NCI-H526 (cell line): ENCODE measurements around the gene APBA1.
"Not testable (repeated sequence)": the region's sequence is repeated elsewhere in the genome, so short reads cannot be mapped to it uniquely, and the experiment has no call there.

Experiments used
- DNase-seq, 2 experiments: peaks; one replicate each; lab custom pipeline; 2025; lab: John Stamatoyannopoulos, UW

The APBA1 gene

DNA sequence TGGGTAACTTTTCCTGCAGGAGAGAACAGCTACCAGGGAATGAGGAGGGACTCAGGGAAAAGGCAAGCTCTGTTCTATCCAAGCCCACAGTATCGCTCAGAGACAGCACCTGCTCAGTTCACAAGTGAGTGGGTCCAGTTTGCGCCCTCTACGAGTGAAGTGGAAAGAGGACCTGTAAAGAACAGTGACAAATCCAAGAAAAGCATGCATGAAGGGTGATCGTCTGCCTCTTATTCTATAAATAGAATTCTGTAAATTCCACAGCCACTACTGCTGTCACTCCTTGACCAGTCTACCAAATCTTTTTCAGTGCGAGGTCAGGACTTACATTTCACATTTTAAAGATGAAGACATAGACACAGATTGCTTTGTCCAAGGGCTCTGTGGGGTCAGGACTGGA is 229.7 kb downstream of the APBA1 start:
- no peak for DNase-seq

DNA sequence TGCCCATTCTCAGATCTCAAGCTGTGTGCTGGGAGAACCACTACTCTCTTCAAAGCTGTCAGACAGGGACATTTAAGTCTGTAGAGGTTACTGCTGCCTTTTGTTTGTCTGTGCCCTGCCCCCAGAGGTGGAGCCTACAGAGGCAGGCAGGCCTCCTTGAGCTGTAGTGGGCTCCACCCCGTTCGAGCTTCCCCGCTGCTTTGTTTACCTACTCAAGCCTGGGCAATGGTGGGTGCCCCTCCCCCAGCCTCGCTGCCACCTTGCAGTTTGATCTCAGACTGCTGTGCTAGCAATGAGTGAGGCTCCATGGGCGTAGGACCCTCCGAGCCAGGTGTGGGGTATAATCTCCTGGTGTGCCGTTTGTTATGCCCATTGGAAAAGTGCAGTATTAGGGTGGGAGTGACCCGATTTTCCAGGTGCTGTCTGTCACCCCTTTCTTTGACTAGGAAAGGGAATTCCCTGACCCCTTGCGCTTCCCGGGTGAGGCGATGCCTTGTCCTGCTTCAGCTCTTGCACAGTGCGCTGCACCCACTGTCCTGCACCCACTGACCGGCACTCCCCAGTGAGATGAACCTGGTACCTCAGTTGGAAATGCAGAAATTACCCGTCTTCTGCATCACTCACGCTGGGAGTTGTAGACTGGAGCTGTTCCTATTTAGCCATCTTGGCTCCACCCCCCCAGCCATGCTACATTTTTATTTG is 231.8 kb downstream of the APBA1 start:
- peak in 1 of 2 experiments; percentile 28 for DNase-seq

- not testable (repeated sequence) for DNase-seq
Observed at GRCh38 chr9:69439654-69440053, 232.5 kb downstream of the APBA1 start.

DNA sequence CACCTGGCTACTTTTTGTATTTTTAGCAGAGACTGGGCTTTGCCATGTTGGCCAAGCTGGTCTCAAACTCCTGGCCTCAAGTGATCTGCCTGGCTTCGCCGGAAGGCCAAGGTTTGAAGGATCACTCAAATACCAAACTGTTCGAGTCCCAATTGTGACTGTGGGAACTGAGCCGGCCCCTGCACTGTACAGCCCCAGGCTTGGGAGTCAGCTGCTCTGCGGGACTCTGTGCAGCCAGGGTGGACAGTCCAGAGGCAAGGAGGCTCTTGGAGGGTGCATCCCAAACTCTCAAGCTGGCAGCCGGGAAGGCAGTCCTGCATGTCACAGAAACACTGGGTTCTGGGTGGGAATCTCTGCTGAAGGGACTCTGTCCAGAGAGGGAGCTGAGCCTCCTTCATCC is 238.2 kb downstream of the APBA1 start:
- DNase-seq = no peak

- DNase-seq = peak in 1 of 2 experiments; percentile 1
Observed at GRCh38 chr9:69433392-69433791, 238.8 kb downstream of the APBA1 start.

DNA sequence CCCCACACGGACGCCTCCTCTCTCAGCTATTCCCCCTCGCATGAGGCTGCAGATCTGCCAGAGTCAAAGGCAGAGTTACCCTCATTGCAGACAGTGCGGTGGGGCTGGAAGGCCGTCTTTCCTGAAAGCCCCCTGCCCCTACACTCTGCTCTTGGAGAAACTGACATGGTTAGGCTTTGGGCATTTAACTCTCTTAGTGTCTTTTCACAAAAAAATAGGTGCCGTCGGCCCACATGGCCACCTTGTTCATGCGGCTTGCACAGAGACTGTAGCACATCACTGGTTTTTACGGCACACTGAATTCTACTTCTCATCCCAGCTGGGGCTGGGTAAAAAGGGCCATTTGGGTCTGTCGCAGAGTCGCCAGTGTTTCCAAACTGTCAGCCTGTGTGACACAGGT is 239.5 kb downstream of the APBA1 start:
- no peak for DNase-seq

GRCh38 chr9:69431777-69432176 is 240.4 kb downstream of the APBA1 start:
- DNase-seq = no peak

- DNase-seq = no peak
Observed at GRCh38 chr9:69431203-69431602, 241.0 kb downstream of the APBA1 start.

- peak in 1 of 2 experiments; percentile 34 for DNase-seq
Observed at GRCh38 chr9:69430206-69430605, 242.0 kb downstream of the APBA1 start.

GRCh38 chr9:69429281-69429680 is 242.9 kb downstream of the APBA1 start:
- no peak for DNase-seq

- DNase-seq = no peak
Observed at GRCh38 chr9:69428017-69428785, 244.0 kb downstream of the APBA1 start.

- DNase-seq = no peak
Observed at GRCh38 chr9:69427286-69427685, 244.9 kb downstream of the APBA1 start.

DNA sequence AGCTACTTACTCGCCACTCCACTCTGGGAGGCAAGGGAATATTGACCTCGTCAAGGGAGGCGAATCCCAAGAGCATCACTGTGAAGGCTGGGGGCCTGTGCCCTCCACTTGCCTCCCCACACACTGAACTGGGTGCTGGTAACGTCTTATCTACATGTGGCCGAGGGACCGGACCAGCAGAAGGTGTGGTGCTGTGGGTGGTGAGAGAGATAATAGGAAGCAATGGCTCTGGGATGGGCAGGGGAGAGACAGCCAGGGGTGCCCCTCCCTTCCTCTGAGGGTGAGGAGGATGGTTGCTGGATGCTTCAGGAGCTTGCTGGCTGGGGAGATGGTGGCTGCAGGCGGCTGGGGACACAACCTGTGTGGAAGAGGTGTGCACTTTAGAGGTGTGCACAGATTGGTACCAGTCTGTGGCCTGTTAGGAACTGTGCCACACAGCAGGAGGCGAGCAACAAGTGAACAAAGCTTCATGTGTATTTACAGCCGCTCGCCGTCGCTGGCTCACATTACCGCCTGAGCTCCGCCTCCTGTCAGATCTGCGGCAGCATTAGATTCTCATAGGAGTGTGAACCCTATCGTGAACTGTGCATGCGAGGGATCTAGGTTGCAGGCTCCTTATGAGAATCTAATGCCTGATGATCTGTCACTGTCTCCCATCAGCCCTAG is 246.9 kb downstream of the APBA1 start:
- no peak for DNase-seq

DNA sequence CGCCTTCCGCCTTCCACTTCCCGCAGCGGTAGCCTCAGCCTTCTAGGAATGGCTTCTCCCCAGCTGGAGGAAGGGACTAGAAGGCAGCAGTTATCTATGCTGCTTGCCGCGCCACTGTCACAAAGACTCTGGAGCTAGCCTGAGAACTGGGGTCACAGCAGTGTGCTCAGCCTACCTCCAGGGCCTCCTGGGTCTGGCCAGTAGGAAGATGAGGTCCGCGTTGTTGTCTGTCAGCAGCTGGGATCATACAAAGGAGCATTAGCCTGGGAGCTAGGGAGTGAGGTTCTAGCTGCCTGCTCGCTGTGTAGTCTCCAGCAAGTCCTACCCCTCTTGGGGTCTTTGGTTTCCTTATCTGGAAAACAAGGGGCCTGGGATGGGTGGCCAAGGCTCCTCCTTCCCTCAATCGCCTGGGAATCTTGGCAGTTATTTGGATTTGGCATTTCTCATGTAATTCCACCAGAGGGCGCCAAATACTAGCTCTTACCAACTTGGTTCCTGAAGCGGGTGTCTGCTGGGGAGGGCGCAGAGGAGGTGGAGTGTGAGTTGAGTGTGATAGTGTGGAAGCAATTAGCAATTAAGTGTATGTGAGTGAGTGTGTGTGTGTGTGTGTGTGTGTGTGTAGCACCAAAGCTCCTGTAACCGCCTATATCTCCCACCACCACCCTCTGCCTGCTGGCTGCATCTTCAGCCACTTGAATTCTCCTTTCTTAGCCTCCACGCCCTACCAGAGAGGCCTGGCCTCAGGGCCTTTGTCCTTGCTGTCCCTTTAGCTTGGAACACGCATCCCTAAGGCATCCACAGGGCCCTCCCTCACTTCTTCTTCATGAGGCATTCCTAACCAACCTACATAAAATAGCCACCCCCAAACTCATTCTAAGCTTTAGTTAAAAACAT is 250.0 kb downstream of the APBA1 start:
- peak in 1 of 2 experiments; percentile 57 for DNase-seq

DNA sequence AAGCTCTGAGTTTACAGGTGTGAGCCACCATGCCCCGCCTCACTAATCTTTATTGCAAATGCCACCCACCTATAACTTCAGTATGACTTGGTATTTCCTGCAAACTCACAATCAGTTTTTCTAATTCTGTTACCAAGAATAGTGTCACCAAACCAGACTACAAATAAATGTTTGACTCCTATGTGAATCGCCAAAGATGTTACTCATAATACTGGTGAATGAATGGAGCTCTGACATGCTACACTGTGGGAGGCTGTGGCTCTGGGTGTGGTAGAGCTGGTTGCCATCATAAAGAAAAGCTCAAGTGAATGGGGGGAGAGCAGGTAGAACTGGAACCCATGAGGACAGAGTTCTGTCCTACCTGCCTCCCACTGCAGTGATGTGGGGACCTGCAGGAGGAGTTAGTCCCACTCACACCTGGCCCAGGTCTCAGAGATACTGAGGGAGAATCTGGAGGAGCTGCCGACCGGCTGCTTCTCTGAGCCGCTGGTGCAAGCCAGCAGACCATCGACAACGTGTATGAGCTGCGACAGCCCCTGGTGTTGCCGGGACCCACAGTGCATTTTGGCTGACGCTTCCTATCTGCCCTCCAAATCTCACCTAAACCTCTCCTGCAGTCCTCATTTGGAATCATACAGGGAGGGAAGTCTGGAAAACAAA is 251.4 kb downstream of the APBA1 start:
- DNase-seq = no peak

GRCh38 chr9:69412741-69413150 is 259.4 kb downstream of the APBA1 start:
- DNase-seq = peak; percentile 38 to 60

DNA sequence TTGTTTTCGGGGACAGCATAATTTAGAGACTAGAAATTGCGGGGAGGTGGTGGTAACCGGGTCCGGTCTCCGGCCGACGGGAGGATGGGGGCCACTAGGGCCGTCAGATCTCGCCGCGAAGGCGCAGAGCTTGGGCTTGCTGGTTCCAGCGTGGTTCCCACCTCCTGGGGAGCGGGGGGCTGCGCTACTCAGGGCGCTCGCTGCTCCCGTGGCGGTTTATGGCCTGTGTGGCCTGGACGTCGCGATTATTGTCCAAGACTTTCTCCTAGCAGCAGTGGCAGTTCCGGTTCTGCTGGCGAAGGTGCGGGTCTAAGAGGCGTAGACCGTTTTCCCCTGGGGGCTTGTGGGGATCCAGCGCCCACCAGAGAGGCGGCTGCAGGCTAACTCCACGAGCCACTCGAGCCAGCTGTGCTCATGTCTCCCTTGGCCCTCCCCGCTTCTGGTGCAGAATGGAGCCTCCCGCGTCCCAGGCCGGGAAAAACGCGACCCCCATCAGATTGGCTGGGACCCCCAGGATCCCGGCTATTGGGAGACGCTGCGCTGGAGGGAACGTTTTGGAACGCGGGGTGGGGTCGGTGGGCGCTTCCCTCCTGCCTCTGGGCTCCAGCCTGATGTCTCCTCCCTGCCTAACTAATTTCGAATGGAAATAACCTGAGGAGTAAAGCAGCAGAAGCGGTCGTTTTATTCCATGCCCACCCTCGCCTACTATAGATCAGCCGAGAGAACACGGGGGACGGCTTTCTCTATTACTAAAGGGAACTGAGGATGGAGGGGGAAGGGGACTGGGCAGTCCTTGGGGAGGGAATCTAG is 260.0 kb downstream of the APBA1 start:
- DNase-seq = no peak

- no peak for DNase-seq
Observed at GRCh38 chr9:69411246-69411645, 260.9 kb downstream of the APBA1 start.

GRCh38 chr9:69409936-69410335 is 262.2 kb downstream of the APBA1 start:
- DNase-seq = not testable (repeated sequence)

DNA sequence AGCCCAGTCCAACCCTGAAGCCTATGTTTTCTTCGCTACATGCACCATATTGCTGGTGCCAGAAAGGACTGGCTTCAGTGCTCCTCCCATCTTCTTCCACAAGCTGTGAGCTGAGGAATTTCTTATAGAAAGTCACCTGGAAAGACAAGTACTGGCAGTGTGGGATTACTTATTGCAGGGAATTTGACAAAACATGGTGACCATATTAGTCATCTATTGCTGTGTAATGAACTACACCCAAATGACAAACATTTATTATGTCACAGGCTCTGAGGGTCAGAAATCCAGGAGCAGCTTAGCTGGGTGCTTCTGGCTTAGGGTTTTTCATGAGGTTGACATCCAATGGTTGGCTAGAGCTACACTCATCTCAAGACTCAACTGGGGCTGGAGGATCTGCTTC is 271.7 kb downstream of the APBA1 start:
- no peak for DNase-seq
